LNCaP clone FGC (cell line): ENCODE measurements around the gene ABHD5.
A peak's percentile ranks its signal among the peaks of the same experiment; 100 is the strongest.

Source experiments
- DNase-seq: peaks from one replicate; pipeline ENCODE4 v3.0.0-alpha.2; 2011; ENCODE audit warnings: low read depth
- H3K4me3 ChIP-seq: 2 replicates; pipeline ENCODE4 v1.5.1; 2011; ENCODE audit warnings: mild to moderate bottlenecking, low read depth, low read length, control low read depth
- TF ChIP-seq, protein P1 (sequence below): IDR thresholded peaks from 2 replicates; pipeline ENCODE4 v1.5.1; 2012; ENCODE audit warnings: mild to moderate bottlenecking; ENCODE audit not compliant: control insufficient read depth, insufficient read depth; ENCODE audit errors: extremely low read depth

ABHD5 gene

DNA sequence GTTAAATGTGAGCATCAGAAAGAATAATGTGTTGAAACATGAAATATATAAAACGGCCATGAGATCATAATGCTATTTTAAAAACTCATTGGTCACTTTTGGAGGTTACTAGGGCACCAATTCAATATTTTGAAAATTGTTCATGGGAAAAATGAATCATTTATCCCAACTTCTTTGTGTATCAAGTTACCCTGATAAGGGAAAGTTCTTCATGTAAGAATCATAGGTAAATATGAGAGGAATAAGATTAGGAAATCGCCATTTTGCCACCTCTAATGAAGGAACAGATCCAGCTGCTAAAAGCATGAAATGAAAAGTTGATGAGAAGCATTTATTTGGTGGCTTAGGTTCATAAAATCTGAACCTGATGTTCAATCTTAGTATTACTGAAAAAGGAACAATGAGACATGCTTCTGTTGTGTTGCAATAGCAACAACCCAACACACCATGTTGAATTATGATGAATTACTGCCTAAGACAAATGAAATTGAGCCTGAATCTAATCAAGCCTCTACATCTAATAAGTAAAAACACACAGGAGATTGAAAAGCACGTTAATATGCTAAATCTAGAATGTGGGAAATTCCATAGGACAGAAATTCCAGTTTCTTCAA is 32.5 kb downstream of the ABHD5 start:
- DNase-seq = no peak
- no peak overlapping the region for H3K4me3 ChIP-seq
- TF ChIP-seq, protein P1, sequence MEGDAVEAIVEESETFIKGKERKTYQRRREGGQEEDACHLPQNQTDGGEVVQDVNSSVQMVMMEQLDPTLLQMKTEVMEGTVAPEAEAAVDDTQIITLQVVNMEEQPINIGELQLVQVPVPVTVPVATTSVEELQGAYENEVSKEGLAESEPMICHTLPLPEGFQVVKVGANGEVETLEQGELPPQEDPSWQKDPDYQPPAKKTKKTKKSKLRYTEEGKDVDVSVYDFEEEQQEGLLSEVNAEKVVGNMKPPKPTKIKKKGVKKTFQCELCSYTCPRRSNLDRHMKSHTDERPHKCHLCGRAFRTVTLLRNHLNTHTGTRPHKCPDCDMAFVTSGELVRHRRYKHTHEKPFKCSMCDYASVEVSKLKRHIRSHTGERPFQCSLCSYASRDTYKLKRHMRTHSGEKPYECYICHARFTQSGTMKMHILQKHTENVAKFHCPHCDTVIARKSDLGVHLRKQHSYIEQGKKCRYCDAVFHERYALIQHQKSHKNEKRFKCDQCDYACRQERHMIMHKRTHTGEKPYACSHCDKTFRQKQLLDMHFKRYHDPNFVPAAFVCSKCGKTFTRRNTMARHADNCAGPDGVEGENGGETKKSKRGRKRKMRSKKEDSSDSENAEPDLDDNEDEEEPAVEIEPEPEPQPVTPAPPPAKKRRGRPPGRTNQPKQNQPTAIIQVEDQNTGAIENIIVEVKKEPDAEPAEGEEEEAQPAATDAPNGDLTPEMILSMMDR = no peak

DNA sequence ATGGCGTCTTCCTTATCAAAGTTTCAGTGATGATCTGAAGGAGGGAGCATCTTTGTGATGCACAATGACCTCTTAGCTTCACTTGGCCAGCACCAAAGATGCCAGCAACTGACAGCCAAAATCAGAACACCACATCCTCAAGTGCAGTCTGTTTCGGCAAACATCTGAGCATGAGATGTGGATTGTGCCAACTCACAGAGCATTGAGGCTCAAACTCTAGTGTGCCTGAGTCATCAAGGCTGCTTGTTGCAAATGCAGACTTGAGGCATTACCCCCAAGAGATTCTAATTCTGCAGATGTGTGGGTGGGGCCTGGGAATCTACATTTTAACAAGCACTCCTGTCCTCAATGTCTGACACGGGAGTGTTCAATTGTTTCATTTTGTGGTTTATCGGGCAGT is 35.8 kb downstream of the ABHD5 start:
- TF ChIP-seq, protein P1 = no peak
- H3K4me3 ChIP-seq = no peak overlapping the region
- no peak for DNase-seq

DNA sequence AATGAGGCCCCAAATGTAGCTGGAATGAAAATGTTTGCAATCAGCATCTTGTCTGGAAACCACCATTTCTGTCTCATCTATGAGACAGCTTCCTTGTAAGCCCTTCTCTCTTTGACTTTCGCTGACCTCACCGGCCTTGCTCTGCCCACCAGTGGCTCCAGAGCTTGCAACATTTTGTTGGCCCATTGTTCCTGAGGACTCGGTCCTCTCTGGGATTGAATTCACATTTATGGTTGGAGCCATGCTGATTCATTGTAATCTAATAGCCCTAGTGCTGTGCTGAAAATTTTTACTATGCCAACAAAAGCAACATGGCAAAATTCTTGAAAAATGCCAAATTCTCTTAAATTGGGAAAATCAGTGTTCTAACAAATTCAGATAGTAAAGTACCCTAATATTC is 37.2 kb downstream of the ABHD5 start:
- TF ChIP-seq, protein P1 = no peak
- H3K4me3 ChIP-seq = no peak overlapping the region
- DNase-seq = no peak

DNA sequence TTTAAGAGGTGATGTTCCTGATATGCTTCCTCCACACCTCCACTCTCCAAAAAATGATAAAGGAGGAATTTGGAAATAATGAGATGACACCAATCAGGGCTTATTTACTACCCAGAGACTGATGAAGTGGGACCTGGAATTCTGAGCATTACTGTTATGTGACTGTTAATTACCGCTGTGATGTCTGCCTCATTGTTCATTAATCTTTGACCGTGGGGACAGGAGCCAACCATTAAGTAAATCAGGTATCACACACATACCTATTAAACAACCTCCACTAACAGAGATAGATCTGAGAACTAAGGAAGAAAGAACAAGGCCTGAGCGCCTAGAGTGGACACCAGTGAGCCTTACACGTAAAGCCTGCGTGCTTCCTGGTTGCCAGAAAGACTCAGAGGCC is 37.7 kb downstream of the ABHD5 start:
- TF ChIP-seq, protein P1 = no peak
- no peak overlapping the region for H3K4me3 ChIP-seq
- no peak for DNase-seq

DNA sequence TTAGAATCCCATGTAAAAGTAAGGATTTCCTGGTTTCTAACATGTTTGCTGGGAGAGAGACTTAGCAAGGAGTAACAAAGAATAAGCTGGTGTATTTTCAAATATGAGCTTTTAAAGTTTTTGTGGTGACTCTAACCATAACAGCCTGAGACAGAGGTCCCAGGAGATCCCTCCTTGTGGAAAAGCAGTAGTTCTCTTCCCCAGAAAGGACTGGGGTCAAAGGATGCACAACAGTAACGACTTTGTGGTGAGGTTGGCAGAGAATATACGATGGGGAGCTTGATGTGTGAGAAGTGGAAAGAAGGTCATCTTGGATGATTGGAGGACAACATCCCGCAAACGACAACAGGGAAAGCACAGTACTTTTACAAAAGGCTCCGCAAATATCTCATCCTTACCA is 38.2 kb downstream of the ABHD5 start:
- no peak for DNase-seq
- TF ChIP-seq, protein P1 = no peak
- no peak overlapping the region for H3K4me3 ChIP-seq

DNA sequence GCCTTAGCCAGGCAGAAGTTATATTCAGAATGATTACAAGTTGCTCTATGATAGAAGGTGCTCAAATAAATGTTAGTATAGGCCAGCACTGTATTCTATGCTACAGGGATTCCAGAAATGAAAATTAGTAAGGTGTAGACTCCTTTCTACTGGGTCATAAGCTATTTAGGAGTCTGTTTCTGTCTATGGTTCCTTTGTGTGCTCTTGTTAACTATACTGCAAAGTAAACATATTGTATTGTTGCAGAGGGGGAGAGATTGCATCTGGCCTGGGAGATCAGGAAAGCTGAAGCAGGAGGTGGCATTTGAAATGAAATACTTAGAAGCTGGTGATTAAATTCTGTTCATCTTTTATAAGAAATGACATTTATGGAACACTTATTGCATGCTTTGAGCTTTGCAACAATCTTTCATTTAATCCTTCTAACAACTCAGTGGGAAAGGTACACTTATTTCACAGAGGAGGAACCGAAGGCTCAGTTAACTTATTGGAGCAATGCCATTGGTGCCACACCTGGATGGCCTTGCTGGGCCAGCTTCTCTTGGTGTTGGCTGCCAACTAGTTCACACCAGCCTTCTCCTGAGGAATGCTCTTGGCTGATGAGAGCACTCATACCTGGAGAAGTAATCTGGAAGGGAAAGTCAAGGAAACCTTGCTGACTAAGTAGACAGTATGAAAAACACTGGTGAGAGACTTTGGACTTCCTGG is 39.1 kb downstream of the ABHD5 start:
- TF ChIP-seq, protein P1 = no peak
- no peak overlapping the region for H3K4me3 ChIP-seq
- peak; percentile 41 for DNase-seq
